PC-3 (cell line): ENCODE measurements around the gene BICRA. TPM values are rescaled to one million over a fixed set of nuclear protein-coding genes. Genes with fewer than 3 reads are reported as not detected.
"Not testable (repeated sequence)": the region's sequence is repeated elsewhere in the genome, so short reads cannot be mapped to it uniquely, and the experiment has no call there.

Experiments
- ATAC-seq: fragments of 200-7000 bp; cut with Tn5 transposase; 2 replicates; pipeline ENCODE4 v1.9.1; 2020; ENCODE audit warnings: mild to moderate bottlenecking, moderate library complexity
- BruUV-seq: library from RNA; stranded (reverse); fragments of 400-500 nt; replicated peaks from 2 replicates; lab custom pipeline; 2021; lab: Mats Ljungman, UMichigan
- CTCF ChIA-PET: fragments of 300-600 bp; sonication (Branson Sonifier 250); formaldehyde crosslinking; loops from one replicate; lab custom pipeline; 2022; ENCODE audit warnings: antibody characterized with exemption; lab: Charles Lee
- POLR2A ChIA-PET: fragments of 300-600 bp; sonication (Branson Sonifier 250); formaldehyde crosslinking; loops from one replicate; lab custom pipeline; 2022; ENCODE audit warnings: antibody characterized with exemption; ENCODE audit not compliant: unreplicated experiment; lab: Charles Lee
- DNase-seq: peaks from one replicate; pipeline ENCODE4 v3.0.0-alpha.2; 2015
- H2AFZ ChIP-seq: fragments of 300-600 bp; sonication (generic); 2 replicates; pipeline ENCODE4 v1.6.0; 2016; ENCODE audit warnings: antibody characterized with exemption, low read length
- H3F3A ChIP-seq: fragments of 300-600 bp; sonication (generic); one replicate; pipeline ENCODE4 v1.6.0; 2017; ENCODE audit warnings: antibody characterized with exemption, low read length, control low read depth, mild to moderate bottlenecking; ENCODE audit not compliant: unreplicated experiment
- H3K27ac ChIP-seq: fragments of 300-600 bp; sonication (generic); 2 replicates; pipeline ENCODE4 v1.5.1; 2016; ENCODE audit warnings: mild to moderate bottlenecking, low read length
- H3K27me3 ChIP-seq: fragments of 300-600 bp; sonication (generic); 2 replicates; pipeline ENCODE4 v1.6.1; 2016; ENCODE audit warnings: low read length, mixed read lengths
- H3K36me3 ChIP-seq: fragments of 300-600 bp; sonication (generic); 2 replicates; pipeline ENCODE4 v1.6.1; 2016; ENCODE audit warnings: low read depth, mixed run types, low read length, mixed read lengths
- H3K4me1 ChIP-seq: fragments of 300-600 bp; sonication (generic); 2 replicates; pipeline ENCODE4 v1.5.1; 2016; ENCODE audit warnings: low read length; ENCODE audit not compliant: insufficient read depth
- H3K4me2 ChIP-seq: fragments of 300-600 bp; sonication (generic); 2 replicates; pipeline ENCODE4 v1.6.0; 2016; ENCODE audit warnings: low read length
- H3K4me3 ChIP-seq: fragments of 300-600 bp; sonication (generic); 2 replicates; pipeline ENCODE4 v1.5.1; 2016; ENCODE audit warnings: mild to moderate bottlenecking, low read length, mixed read lengths
- H3K79me2 ChIP-seq: fragments of 300-600 bp; sonication (generic); 2 replicates; pipeline ENCODE4 v1.6.1; 2017; ENCODE audit warnings: low read length, mixed read lengths
- H3K9ac ChIP-seq: fragments of 300-600 bp; sonication (generic); 2 replicates; pipeline ENCODE4 v1.6.0; 2016; ENCODE audit warnings: mild to moderate bottlenecking, low read length
- H3K9me2 ChIP-seq: fragments of 300-600 bp; sonication (generic); replicated peaks from 2 replicates; pipeline ENCODE4 v1.6.1; 2016; ENCODE audit warnings: mixed run types, low read length, mixed read lengths
- H3K9me3 ChIP-seq: fragments of 300-600 bp; sonication (generic); 2 replicates; pipeline ENCODE4 v1.6.1; 2016; ENCODE audit warnings: low read length, mixed read lengths
- H4K20me1 ChIP-seq: fragments of 300-600 bp; sonication (generic); 2 replicates; pipeline ENCODE4 v1.6.1; 2016; ENCODE audit warnings: low read length, mixed read lengths
- CTCF ChIP-seq: fragments of 300-600 bp; sonication (generic); conservative IDR thresholded peaks from 2 replicates; pipeline ENCODE4 v1.5.1; 2017; ENCODE audit warnings: antibody characterized with exemption, low read depth, mild to moderate bottlenecking, low read length
- EZH2 ChIP-seq: fragments of 300-600 bp; sonication (generic); IDR thresholded peaks from one replicate; pipeline ENCODE4 v1.6.1; 2017; ENCODE audit warnings: antibody characterized with exemption, mild to moderate bottlenecking, low read length; ENCODE audit not compliant: unreplicated experiment
- EZH2phosphoT487 ChIP-seq: fragments of 300-600 bp; sonication (generic); IDR thresholded peaks from 2 replicates; pipeline ENCODE4 v1.6.1; 2018; ENCODE audit warnings: mild to moderate bottlenecking, antibody characterized with exemption, low read length, borderline replicate concordance
- intact Hi-C: fragments of 100-400 bp; cut with micrococcal nuclease; formaldehyde crosslinking; loops from 2 replicates; pipeline ENCODE4 v1.9.0; 2023
- total RNA-seq: library from RNA; depleted of rRNA; stranded (reverse); fragments of >200 nt; gene quantifications from 2 replicates; pipeline ENCODE4 v1.2.3, GENCODE V29; 2014

The BICRA gene
- total RNA-seq, 1 experiment from 2014 or later, result 1.2 TPM

GRCh38 chr19:47726467-47726866 lies 117.5 kb downstream of the BICRA start:
- DNase-seq, result no peak
- POLR2A ChIA-PET, result no interaction called here
- CTCF ChIA-PET, result interaction anchor here (0.5 kb wide), 1 partner anchor 449 kb away, joined by 3 read pairs; no protein-coding TSS in a partner anchor
- Histone ChIP-seq H3K9me3 (no peaks in the 10 kb centered on the region), H3K9me2 (no peaks in the 10 kb centered on the region), H3K79me2 (no peaks in the 10 kb centered on the region), H3K4me1 (peaks cover 26% of the 10 kb centered on the region), H4K20me1 (no peaks in the 10 kb centered on the region), H3K4me2 (no peak overlapping the region), H3F3A (peaks cover 13% of the 10 kb centered on the region), H3K9ac (no peak overlapping the region), H2AFZ (no peak overlapping the region), H3K36me3 (no peaks in the 10 kb centered on the region), H3K27ac (no peak overlapping the region), H3K27me3 (no peaks in the 10 kb centered on the region), H3K4me3 (no peak overlapping the region)
- intact Hi-C loops, result no loop called here
- no peak for TF ChIP-seq CTCF
- TF ChIP-seq EZH2, result no peak
- TF ChIP-seq EZH2phosphoT487, result no peak
- BruUV-seq, result no TSS peak
- no peak for ATAC-seq

GRCh38 chr19:47728295-47728694 lies 119.4 kb downstream of the BICRA start:
- peak overlapping the region; percentile 33; the same call in 1 of the 2 replicates for H3K9ac ChIP-seq
- H3K79me2 ChIP-seq, BruUV-seq, H3K9me2 ChIP-seq, POLR2A ChIA-PET, CTCF ChIA-PET, H3K36me3 ChIP-seq, H4K20me1 ChIP-seq, DNase-seq, H3K4me3 ChIP-seq, H3K9me3 ChIP-seq, H3K27me3 ChIP-seq, ATAC-seq, H2AFZ ChIP-seq: not testable (repeated sequence)
- peak overlapping the region; percentile 100 for H3K27ac ChIP-seq
- peaks cover 13% of the 10 kb centered on the region for H3F3A ChIP-seq
- peaks cover 20% of the 10 kb centered on the region for H3K4me1 ChIP-seq
- intact Hi-C loops, result loop anchor here (2.0 kb wide), 1 partner anchor 15 kb away; no protein-coding TSS in a partner anchor
- peak overlapping the region; percentile 44; the same call in 1 of the 2 replicates for H3K4me2 ChIP-seq

GRCh38 chr19:47729468-47729798 lies 120.5 kb downstream of the BICRA start:
- Histone ChIP-seq H3K27me3 (no peaks in the 10 kb centered on the region), H2AFZ (peak overlapping the region; percentile 73), H3K9me2 (no peaks in the 10 kb centered on the region), H3K4me2 (peak overlapping the region; percentile 96), H3F3A (peaks cover 13% of the 10 kb centered on the region), H3K79me2 (no peaks in the 10 kb centered on the region), H3K27ac (peak overlapping the region; percentile 100), H3K4me1 (peaks cover 16% of the 10 kb centered on the region), H3K36me3 (no peaks in the 10 kb centered on the region), H3K9me3 (no peaks in the 10 kb centered on the region), H3K4me3 (peak overlapping the region; percentile 74), H3K9ac (peak overlapping the region; percentile 96), H4K20me1 (no peaks in the 10 kb centered on the region)
- POLR2A ChIA-PET, result interaction anchor here (0.6 kb wide), 1 partner anchor 757 kb away, joined by 4 read pairs; no protein-coding TSS in a partner anchor
- BruUV-seq, result no TSS peak
- intact Hi-C loops, result loop anchor here (2.0 kb wide), 1 partner anchor 13 kb away; no protein-coding TSS in a partner anchor
- ATAC-seq, result peak; percentile 84
- DNase-seq, result peak; percentile 89
- CTCF ChIA-PET, result no interaction called here
- TF ChIP-seq EZH2 (no peak), CTCF (no peak), EZH2phosphoT487 (no peak)
